ENCODE measurements around the gene POLDIP3.
"Not testable (repeated sequence)": the region's sequence is repeated elsewhere in the genome, so short reads cannot be mapped to it uniquely, and the experiment has no call there.

Gene POLDIP3

GRCh38 chr22:42553475-42554361, 61.0 kb downstream of the POLDIP3 start, which contains the start of gene SERHL2:
SERHL2 (plus strand) TSS chr22:42553956; CDS start chr22:42554021, 65 bp downstream.
- FAIRE-seq = no peak

GRCh38 chr22:42552294-42552647, 62.4 kb downstream of the POLDIP3 start:
- not testable (repeated sequence) for FAIRE-seq

- FAIRE-seq = no peak
Observed at GRCh38 chr22:42549331-42550060, 65.2 kb downstream of the POLDIP3 start.

- FAIRE-seq = no peak
Observed at GRCh38 chr22:42548597-42549330, 65.9 kb downstream of the POLDIP3 start.

GRCh38 chr22:42548126-42548525, 66.6 kb downstream of the POLDIP3 start:
- not testable (repeated sequence) for FAIRE-seq

GRCh38 chr22:42547562-42547961, 67.1 kb downstream of the POLDIP3 start:
- no peak for FAIRE-seq

GRCh38 chr22:42544686-42545085, 70.0 kb downstream of the POLDIP3 start:
- no peak for FAIRE-seq

- not testable (repeated sequence) for FAIRE-seq
Observed at GRCh38 chr22:42539236-42539771, 75.4 kb downstream of the POLDIP3 start.

GRCh38 chr22:42537199-42537831, 77.4 kb downstream of the POLDIP3 start:
- FAIRE-seq = not testable (repeated sequence)

- FAIRE-seq = not testable (repeated sequence)
Observed at GRCh38 chr22:42536634-42537033, 78.0 kb downstream of the POLDIP3 start.

GRCh38 chr22:42536166-42536565, 78.5 kb downstream of the POLDIP3 start:
- FAIRE-seq = no peak

GRCh38 chr22:42535082-42535731, 79.5 kb downstream of the POLDIP3 start:
- not testable (repeated sequence) for FAIRE-seq
